KG1 (cell line): ENCODE results near the gene CAMK2D.

Source experiments
- DNase-seq: peaks from one replicate; lab custom pipeline; 2025; lab: John Stamatoyannopoulos, UW

The CAMK2D gene

DNA sequence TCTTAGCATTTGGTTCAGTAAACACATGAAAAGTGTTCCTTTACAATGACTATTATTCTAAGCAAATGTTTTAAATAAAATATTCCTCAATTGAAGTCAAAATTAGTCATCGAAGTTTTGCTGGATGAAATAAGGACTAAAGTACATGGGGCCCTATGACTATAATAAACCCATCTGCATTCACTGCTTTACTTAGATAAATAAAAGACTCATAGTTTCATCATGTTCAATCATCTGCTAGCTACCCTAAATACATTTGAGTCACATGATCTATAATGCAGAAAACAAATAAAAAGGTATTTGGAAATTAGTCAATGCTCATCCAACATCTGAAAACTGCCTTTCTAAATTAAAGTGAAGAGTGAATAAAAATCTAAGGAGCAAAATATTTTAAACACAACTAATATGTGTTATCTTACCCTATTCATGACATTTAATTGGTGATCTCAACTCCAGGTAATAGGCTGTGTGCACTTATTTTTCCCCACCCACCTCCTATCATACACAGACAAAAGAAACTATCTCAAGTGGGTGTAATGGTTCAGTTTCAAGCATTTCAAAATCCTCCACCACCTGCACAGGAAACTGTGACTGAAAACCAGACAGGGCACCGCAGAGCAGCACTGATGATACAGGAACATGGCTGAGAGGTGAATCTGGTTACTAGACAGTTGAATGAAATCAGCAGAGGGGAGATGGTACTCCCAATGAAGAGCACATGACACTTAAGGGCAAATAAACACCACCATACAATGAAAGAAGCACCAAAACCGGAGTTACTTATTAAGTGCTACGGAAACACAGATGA is 78.6 kb downstream of the CAMK2D start:
- no peak for DNase-seq

- DNase-seq = no peak
Measured at GRCh38 chr4:113678641-113679040, 82.9 kb downstream of the CAMK2D start.

GRCh38 chr4:113677325-113677724 is 84.2 kb downstream of the CAMK2D start:
- no peak for DNase-seq

- DNase-seq = no peak
Measured at GRCh38 chr4:113675731-113676697, 85.5 kb downstream of the CAMK2D start.

GRCh38 chr4:113674733-113675132 is 86.8 kb downstream of the CAMK2D start:
- DNase-seq = no peak

GRCh38 chr4:113674251-113674650 is 87.3 kb downstream of the CAMK2D start:
- DNase-seq = no peak

DNA sequence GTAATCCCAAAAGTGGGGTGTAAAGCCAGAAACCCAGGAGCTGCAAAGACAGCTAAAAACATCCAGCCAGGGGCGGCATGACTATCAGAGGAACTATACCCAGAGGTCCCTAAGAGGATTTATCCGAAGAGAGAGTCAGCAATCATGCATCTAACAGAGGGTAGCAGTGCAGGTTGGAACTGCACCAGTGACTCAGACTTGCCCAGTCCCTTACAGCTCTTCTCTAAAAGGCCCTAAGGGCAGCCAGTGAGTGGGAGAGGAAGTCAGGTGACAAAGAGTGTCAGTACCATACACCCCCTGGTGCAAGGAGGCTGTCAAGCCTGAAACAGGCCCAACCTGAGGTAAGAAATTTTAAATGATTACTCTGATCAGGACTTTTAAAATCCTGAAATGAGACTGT is 88.1 kb downstream of the CAMK2D start:
- DNase-seq = no peak

- DNase-seq = no peak
Measured at GRCh38 chr4:113666386-113667114, 95.0 kb downstream of the CAMK2D start.

DNA sequence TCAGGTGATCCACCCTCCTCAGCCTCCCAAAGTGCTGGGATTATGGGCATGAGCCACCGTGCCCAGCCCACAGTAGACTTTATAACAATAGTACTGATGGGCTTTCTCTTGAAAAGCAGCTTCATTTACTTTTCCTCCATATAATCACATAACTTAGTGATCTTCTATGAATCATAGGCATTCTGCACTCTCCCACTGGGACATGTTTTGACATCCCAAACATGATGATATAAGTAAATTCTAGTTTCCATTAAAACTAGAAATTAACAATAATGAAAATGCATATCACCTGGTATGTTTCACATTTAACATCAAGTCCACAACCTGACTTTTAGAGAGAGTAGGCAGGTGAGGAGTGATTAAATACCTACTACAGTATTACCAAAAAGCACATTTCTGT is 96.5 kb downstream of the CAMK2D start:
- no peak for DNase-seq

DNA sequence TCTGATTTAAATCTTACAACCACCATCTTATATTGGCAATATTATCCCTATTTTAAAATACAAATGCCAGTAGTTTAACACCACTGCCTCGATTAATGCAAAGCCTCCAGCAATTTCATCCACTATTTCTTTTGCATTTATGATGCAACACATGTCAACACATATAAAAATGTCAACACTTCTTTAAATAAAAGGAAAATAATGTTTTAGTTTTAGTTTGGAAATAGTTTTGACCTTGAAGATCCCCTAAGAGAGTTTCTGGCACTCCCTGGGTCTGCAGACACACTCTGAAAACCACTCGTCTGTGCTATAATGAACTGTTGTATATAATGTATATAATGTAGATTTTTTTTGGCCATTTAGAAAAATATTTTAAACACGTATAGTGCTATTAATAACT is 99.0 kb downstream of the CAMK2D start:
- no peak for DNase-seq

- no peak for DNase-seq
Measured at GRCh38 chr4:113659127-113659526, 102.4 kb downstream of the CAMK2D start.

DNA sequence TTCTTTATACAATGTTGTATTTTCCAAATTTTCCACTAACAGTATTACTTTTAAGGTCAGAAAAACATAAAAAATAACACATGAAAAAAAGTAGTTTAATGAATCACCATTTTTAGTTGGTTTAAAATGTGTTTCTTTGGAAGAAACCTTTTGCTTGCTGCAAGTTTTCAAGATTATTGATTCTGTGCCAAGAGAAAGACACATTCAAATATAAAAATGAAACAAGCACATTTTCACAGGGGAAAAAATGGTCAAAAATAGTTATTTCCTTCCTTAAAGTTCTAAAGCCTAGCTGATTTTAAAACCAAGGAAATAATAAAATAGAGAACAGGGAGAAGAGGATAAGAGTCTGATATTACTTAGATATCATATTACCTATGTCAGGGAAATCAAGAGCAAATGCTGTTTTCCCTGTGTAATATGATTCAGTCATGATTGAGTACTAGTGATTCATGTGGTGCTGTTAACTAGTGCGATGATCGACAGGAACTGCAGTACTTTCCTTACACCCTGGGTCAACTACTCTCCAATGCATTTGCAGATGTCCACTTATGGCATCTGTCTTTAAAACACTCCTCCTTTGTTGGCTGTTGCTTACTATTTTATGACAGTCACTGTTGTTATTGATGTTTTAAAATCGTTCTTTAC is 103.8 kb downstream of the CAMK2D start:
- no peak for DNase-seq

DNA sequence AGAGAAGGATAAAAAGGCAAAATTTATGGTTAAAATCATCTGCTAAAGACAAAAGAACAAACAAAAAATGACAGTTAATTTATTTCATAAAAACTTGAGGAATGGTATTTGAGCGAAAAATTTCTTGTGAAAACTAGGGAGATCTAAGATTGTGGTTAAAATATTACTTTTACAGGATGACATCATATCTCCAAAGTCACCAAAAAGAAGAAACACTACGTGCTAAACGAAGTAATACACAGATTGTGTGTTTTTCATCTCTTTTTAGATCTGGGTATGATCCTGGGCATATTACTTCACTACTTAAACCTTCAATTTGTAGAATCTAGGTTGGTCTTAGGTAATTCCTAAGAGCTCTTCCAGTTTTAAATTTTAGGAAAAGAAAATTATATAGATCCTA is 107.7 kb downstream of the CAMK2D start:
- DNase-seq = no peak

- no peak for DNase-seq
Measured at GRCh38 chr4:113646442-113646822, 115.1 kb downstream of the CAMK2D start.

DNA sequence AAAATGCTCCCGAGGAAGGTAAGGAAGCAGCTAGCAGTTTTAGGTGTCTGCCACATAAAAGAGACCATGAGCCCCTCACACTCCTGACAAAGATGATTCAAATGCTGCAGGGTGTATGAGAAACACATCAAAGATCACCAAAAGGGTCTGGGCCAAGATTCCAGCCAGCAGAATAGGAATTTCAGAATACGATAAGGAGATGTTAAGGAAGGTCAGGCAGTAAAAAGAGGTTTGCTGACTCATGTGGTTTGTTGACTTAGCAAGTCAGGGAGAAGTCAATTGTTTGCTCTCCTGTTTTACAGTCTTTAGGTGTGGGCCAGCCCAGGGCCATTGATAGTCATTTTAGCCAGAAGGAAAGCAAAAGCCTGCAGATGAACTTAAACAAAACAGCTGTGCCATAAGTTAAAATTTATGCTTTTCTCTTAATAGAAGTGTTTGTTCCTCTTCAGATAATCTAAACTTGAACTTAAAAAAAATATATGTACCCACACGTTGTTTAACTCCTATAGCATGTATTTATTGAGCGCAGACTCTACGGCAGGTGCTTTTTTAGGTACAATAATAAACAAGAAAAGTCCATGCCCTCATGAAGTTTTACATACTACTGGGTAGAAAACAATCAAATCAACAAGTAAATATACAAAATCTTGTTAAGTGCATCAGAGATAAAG is 115.6 kb downstream of the CAMK2D start:
- DNase-seq = no peak

GRCh38 chr4:113645288-113645687 is 116.2 kb downstream of the CAMK2D start:
- no peak for DNase-seq

DNA sequence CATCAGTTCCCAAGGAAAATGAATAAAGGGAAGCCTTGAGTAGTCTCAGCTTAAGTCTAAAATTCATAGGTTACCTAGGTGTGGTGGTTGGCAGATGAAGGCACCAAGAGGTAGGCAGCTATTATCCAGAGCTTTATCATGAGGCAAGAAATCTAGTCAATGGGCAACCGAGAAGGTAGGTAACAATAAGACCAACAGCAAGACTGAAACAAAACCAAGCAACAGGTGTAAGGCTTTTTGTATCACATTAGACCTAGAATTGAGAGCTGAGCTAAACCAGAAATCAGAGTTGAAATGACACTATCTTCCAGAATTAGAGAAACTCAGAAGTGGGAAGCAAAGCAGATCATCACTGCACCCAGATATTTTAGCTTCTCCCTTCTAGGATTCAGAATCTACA is 117.1 kb downstream of the CAMK2D start:
- DNase-seq = no peak

GRCh38 chr4:113643505-113643904 is 118.0 kb downstream of the CAMK2D start:
- DNase-seq = no peak

- DNase-seq = no peak
Measured at GRCh38 chr4:113641025-113641431, 120.5 kb downstream of the CAMK2D start.

GRCh38 chr4:113639326-113639725 is 122.2 kb downstream of the CAMK2D start:
- no peak for DNase-seq

- no peak for DNase-seq
Measured at GRCh38 chr4:113638562-113638832, 123.0 kb downstream of the CAMK2D start.
